ENCODE measurements around the gene C13orf46.

C13orf46 gene

DNA sequence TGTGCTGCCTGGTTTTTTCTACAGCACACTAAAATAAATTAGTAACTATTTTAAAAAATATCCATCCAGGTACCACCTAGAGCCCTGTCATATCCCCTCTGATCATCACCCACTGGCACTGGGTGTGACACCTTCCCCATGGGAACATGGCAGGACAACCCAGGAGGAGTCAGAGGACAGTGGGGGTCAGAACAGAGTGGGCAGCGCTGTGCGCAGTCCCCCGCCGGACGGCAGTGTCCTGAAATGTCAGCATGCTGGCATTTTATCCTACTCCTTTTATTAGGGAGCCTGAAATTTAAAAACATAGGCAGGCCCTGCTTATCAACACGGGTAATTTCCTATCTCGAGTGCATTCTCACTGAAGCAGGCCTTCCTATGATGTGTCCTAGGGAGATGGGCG, 67.9 kb downstream of the C13orf46 start:
- DNase-seq (ENCODE audit: low read depth): no peak

DNA sequence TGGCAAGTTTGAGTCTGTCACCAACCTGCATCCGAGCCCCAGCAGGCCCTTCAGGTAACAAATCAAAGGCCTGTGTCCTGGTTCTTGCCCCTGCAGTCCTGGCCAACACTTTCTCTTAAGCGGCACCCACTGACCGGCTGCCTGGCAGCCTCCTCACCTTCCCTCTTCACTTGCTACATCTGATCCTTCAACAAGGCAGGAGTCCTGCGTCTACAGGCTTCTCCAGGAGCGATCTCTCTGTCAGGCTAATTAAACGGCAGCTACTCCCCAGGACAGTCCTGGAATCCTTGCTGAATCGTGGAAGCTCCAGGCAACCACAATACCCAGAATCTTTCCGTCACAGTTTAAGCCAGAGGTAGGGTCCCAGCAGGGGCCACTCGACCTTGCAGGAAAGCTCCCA, 68.9 kb downstream of the C13orf46 start:
- DNase-seq (ENCODE audit: low read depth): no peak

DNA sequence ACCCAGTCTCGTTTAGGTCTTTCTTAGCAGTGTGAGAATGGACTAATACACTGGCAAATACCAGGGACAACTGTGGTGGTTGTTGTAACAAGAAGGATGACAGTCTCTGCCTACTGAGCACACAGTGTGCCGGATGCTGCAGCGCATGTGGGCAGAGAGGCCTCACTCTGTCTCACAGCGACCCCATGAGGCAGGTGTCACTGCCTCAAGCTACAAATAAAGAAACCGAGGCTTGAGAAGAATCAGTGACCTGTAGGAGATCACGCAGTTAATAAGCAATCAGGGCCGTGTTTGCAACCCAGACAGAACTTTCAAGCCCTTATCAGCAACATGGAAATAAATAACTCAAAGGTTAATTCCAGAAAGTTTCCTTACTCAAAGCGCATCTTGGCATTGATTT, 69.5 kb downstream of the C13orf46 start:
- no peak for DNase-seq (ENCODE audit: low read depth)

DNA sequence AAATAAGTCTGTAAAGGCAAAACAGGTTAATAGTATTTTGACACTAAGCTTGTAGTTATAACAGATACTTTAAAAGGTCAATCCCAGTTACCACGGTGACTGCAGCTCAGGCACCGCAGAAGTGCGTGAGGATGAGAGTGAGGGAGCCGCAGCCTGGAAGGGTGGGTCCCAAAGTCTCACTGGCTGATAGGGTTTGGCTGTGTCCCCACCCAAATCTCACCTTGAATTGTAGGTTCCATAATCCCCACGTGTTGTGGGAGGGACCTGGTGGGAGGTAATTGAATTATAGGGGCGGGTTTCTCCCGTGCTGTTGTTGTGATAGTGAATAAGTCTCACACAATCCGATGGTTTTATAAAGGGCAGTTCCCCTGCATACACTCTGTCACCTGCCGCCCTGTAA, 70.0 kb downstream of the C13orf46 start:
- no peak for DNase-seq (ENCODE audit: low read depth)
